NOMO-1 treated with dmso at 0.1 percent for 144 hours (cell line): ENCODE data around the gene F11.
"Not testable (repeated sequence)": the region's sequence is repeated elsewhere in the genome, so short reads cannot be mapped to it uniquely, and the experiment has no call there.

ENCODE experiments used
- DNase-seq: peaks from one replicate; lab custom pipeline; 2025; ENCODE audit not compliant: unreplicated experiment; lab: John Stamatoyannopoulos, UW

The F11 gene

DNA sequence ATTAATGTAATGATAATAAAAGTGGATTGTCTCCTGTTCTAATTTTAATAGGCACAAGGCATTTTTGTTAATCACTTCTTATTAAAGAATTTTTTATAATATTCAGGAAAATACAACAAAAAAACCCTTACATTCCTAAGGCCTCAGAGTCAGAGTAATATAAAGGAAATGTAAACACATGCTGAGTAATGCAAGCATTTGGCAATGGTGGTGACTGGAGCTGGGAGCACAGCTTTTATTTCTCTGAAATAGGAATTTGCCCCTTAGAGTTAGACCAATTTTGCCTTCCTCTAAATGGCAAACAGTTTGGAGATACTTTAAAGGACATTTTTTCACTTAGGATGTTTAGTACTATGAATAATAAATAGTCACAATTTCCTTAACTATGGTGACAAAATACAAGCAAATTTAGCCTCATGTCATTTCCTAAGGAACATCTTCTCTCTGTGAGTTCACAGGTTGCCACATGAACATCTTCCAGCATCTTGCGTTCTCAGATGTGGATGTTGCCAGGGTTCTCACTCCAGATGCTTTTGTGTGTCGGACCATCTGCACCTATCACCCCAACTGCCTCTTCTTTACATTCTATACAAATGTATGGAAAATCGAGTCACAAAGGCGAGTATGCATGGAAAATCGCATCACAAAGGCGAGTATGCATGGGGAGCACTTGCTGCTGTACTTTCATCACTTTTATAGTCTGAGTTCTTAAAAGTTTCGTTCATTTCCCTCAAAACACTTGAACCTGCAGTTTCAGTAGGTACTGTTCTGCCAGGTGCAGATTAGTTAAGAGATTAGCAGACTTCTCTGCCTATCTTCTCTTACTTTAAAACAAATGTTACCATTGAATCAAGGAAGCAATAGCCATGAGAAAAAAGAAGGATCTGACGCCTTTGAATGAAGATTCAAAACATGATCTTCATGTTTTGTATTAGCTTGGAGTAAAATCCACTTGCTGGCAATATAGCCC, 15.9 kb upstream of the F11 start:
- DNase-seq = no peak

DNA sequence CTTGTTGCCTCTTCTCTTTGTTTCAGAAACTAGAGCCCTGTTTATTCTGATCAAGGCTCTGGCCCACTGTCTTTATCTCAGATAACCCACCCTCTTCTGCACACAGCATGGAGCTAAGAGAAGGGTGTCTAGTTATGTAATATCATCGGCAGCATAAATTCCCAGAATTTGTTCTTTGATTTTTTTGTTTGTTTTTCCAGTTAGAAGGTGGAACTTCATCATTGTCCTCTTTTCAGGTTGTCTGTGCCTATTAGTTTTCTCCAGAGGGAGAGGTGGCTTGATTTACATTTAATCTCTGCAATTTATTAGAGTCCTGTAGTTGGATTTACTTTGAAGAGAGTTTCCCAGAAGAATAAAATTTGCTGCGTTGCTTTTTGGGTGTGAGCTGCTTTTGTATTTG, 15.2 kb upstream of the F11 start:
- DNase-seq = no peak

DNA sequence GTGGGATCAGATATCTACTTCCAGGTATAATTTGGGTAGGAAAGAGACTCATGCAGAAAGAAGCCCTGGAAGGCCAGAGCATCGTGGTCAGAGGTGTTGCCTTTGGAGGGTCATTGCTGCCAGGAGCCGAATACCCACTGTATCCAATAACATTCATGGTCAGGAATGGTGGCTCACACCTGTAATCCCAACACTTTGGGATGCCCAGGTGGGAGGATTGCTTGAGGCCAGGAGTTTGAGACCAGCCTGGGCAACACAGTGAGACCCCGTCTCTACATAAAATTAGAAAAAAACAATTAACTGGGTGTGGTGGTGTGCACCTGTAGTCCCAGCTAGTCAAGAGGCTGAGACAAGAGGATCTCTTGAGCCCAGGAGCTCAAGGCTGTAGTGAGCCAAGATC, 10.9 kb upstream of the F11 start:
- DNase-seq = no peak

DNA sequence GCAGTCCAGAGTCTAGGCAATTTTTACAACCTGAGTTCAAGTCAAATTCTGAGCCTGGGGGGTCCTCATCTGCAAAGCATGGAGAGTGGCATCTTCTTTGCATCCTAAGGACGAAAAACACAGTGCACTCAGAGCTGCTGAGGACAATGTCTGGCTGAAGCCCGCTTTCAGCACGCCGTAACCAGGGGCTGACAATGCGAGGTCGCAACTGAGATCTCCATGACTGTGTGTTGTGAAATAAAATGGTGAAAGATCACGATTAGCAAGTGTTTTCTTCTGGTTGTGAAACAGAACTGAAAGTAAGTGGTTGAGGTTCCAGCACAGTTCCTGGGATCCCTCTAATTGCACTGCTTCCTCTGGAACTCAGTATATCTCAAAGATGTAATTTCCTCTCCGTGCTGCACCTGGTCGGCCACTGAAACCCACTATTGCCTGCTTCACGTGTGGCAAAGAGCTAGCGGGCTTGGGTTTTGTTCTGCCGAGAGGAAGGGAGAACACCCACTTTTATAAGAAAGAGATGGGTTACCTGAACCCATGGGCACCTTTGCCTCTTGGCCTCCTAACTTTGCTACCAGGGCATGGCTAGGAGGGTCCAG, 7.7 kb upstream of the F11 start:
- DNase-seq = no peak

DNA sequence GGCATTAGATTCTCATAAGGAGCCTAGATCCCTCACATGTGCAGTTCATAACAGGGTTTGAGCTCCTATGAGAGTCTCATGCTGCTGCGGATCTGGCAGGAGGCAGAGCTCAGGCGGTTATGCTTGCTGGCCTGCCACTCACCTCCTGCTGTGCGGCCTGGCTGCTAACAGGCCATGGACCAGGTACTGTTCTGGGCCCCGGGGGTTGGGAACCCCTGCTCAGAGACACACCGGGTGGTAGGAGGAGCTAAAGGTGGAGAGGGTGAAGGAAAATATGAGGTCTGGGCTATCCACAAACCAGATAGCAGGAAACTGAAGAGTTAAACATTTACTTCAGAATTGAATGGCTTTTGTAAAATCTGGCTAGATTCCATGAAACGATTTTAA, 5.9 kb upstream of the F11 start:
- DNase-seq = no peak

DNA sequence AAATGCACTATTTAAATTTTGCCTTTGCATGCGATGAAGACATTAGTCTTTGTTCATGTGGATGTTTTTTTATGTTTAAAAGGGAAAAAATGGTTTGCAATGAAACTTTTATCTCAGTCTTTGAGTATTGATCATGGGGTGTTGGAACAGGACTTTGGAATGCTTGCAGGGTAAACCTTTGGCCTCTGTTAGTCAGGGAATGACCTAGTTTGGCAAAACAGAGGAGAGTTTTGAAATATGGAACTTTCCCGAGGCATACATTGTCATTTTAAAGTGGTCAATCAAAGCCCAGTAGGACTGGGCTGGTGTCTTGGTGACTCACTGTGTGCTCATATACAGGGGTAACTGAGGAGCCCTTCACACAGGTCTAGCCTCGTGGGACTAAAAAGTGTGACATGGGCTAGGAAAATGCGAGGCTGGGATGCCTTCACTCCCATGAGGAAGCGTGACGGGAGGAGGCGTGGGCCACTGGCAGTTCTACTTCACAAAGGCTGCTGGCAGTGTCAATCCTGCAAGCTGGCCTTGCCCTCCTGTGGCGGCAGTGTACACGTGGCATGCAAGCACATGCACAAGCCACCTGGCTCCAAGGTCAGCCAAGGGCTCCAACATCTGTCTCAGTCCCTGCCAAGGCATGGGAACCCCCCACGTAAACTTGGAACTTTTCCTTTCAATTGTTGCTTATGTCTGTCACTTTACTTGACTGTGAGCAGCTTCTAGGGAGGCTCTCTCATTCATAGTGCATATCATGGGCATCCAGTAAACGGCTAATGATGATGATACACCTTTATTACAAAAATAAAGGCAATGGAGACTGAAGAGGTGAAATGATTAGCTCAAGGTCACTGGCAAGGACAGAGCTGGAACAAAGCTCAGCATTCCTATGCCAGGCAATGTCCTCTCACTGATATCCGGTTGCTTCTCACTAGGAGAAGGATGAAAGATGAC, 5.2 kb upstream of the F11 start:
- DNase-seq = no peak

DNA sequence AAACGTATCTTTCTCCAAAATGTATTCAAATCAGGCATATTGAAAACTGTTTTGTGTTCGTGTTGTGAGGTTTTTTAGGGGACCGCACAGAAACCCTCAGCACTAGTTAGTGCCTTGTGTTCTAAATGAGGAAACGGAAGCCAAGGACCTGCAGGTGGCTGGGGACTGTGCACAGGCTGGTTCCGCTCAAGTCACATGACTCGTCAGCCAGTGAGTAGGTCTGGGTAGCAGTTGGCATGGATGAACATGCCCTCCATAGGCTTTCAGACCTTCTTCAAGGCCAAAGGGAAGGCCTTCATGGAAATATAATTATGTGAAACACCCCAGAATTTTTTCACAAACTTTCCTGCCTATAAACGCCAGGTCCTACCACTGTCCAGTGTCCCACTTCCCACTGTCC, 1.3 kb upstream of the F11 start:
- DNase-seq = no peak

DNA sequence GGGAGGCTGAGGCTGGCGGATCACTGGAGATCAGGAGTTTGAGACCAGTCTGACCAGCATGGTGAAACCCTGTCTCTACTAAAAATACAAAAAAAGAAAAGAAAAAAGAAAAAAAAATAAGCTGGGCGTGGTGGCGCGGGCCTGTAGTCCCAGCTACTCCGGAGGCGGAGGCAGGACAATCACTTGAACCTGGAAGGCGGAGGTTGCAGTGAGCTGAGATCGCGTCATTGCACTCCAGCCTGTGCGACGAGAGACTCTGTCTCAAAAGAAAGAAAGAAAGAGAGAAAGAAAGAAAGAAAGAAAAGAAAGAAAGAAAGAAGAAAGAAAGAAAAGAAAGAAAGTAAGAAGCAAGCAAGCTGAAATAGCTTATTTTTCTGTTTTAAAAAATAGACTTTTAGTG, 739 bp upstream of the F11 start:
- DNase-seq = not testable (repeated sequence)

DNA sequence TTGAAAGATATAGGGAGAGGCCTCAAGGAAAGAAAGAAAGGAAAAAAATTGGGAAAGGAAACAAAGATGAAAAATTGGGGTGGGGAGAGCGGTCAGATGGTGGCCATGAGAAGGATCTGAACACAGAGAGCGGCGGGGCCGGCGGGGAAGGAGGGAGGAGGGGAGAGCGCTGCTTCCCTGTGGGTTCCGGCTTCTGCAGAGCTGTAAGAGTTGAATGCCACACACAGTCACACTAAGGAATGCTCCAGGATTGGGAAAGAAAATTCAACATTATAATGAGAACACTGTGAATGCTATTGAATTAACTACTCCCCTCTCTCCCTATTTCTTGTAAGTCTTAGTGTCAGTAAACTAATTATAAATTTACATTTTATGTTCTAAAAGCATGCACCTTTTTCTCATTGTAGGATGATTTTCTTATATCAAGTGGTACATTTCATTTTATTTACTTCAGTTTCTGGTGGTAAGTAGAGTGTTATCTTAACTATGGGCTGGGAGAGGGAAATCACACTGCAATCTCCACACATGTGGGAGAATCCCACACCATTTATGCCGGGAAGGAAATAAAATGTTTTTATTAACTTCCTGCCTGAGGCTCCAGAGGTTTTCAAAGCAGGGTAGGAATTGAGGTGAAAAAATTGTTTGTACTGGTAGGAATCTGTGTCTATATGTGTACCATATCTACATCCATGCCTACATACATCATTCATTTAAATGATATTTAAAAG, 904 bp downstream of the F11 start:
- DNase-seq = no peak

DNA sequence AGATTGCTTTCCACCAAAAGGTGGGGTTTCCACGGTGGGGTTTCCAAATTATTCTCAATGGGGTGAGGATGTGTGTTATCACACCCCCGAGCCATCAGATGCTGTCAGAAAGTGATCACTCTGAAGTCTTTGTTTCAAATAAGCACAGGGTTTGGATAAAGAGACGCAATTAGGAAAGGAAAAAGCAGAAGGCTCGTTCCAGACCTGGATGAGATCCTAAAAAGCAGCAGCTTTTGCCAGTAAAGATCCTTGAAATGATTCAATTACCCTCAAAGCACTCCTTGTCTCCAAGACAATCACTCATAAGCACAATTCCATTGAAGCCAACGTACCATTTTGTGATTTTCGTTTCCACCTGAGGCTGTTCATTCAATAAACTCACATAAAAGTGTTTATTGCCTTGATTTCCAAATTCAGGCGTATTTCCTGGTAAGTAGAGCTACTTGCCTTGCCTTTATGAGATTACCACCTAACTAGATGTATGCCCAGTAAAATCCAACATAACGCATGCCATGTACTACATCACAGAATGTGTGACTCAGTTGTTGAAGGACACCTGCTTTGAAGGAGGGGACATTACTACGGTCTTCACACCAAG, 5.2 kb downstream of the F11 start:
- no peak for DNase-seq

DNA sequence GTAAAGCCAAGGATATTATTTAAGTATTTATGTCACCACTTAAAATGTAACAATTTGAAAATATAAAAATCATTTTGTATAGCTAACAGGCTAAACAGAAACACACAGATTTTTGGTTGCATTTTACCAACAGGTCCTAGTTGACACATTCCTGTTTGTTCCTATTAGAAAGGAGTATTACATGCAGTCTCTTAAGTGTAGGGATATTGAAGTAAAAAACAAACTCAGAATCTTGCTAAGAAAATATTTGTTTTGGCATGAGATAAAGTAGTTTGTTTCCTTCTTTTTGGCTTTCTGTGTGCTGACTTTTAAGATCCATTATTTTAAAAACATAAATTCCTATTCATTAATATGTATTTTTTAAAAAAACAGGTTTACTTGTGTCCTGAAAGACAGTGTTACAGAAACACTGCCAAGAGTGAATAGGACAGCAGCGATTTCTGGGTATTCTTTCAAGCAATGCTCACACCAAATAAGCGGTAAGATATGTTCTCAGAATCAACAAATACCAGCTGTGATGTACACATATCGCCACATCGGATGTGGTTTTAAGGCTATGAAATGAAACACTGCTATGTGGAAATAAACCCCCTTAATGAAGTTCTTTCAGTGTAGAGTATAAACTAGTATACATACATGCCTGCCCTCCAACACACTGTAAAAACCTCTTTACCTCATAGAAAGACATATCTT, 6.9 kb downstream of the F11 start:
- DNase-seq = no peak

DNA sequence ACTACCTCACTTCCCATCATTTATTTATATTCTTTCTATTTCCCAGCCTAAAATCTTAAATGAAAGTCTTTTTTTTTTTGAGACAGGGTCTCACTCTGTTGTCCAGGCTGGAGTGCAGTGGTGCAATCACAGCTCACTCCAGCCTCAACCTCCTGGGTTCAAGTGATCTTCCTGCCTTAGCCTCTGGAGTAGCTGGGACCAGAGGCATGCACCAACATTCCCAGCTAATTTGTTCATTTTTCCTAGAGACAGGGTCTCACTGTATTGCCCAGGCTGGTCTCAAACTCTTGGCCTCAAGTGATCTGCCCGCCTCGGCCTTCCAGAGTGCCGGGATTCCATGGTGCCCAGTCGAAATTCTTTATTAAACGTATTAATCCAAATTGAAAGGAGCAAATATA, 7.4 kb downstream of the F11 start:
- DNase-seq = not testable (repeated sequence)

DNA sequence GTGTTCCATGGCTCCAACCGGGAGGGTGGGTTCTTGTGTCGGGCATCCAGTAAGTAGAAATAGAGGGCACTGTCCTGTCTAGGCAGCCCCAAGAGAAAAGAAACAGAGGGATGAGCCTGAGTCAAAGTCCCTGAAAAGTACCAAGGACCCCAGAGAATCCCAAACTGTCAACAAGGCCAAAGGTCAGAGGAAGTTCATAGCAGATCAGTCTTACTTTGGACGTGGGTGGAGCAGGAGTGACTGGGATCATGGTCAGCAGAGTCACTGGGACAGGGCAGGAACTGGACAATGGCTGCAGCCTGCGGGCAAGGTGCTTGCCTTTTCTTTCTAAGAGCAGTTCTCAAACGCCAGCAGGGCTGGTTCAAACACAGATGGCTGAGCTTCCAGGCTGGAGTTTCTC, 17.3 kb downstream of the F11 start:
- no peak for DNase-seq

DNA sequence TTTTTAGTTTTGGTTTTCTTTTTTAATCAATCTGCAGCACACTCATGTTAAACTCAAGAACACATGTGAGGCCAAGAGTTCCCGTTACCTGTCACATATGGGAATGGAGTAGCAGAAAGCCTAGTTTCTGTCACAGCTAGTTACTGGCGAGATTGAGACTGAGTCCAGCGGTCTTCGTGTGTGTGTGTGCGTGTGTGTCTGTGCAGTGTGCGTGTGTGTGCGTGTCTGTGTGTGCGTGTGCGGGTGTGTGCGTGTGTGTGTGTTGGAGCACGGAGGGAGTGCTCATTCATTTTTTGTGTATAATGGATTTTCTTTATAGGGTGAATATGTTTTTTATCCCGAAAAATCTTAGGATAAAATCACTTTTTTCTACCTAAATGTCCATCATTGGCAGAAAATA, 19.2 kb downstream of the F11 start:
- DNase-seq = no peak

DNA sequence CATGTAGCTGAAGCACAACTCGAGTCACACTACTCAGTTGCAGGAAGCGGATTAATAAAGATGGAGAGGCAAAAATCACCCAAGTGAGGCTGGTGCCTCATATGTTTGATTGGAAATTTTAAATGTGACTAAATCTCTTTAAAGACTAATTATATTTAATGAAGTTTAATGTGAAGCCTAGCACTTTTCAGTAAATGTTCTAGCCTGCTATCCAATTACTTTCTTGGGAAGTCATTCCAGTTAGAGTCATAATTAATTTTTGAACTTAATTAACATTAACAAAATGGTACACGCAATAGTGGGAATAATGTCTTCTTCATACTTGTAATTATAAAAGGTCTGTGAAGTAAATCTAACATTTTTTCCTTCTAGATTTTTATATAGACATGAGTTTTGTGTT, 20.6 kb downstream of the F11 start:
- DNase-seq = no peak

DNA sequence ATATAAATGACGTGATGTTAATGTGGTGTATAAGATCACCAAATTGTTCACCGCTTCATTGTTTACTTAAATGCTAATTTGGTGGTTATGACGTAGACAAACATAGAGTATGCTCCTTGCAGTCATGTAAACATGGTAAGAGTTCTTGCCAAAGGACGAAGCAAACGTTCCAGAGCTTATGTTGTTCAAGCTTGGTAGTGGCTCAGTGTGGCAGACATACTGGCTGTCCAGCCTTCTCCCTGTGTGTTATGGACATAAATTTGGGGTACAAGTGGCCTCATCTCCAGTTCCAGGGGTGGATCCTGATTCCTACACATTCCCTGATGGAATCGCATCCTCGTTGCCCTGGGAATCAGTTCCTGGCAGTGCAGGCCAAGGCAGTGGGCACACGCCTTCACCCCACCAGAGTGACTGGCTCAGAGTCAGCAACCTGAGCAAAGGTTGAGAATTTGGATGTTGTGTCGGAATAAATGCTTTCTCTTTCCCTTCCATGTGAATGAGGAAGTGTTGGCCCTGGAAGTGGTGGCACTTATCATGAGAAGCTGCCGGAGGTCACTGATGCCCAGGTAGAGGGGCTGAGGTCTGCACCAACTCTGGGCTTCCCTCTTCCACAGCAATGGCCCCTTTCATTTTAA, 25.4 kb downstream of the F11 start:
- no peak for DNase-seq

DNA sequence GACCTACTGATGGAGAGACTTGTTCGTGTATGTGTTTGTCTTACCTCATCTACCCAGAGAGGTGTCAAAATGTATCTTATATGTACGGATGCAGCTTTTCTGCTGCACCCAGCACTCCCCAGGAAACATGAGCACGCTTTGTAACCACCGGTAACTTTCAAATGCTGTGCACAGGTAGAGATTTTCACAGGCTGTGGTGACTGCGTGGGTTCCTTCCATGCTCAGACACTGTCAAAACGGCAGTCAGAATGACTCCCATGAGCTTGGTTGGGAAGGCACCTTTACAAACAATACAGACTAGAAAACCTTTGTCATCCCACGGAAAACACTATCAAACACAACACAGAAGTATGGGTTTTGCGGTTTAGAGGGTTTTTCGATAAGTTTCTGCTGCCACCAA, 28.2 kb downstream of the F11 start:
- no peak for DNase-seq

DNA sequence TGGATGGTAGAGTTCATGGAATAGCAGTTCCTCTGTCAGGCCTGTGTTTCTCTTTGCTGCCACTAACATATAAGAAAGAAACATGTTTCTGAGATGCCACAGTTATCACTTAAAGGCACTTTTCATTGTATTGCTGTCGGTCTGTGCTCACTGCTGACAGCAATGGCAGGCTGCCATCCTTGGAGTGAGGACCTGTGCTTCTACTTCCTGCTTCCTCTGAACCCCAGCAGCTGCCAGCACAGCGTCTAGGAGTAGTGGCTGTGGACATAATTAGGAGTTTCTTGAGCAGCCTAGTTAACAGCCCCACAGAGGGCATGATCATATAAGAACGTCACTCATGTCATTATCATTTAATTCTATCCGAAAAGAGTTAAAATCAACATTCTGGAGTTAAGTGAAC, 30.5 kb downstream of the F11 start:
- DNase-seq = no peak

DNA sequence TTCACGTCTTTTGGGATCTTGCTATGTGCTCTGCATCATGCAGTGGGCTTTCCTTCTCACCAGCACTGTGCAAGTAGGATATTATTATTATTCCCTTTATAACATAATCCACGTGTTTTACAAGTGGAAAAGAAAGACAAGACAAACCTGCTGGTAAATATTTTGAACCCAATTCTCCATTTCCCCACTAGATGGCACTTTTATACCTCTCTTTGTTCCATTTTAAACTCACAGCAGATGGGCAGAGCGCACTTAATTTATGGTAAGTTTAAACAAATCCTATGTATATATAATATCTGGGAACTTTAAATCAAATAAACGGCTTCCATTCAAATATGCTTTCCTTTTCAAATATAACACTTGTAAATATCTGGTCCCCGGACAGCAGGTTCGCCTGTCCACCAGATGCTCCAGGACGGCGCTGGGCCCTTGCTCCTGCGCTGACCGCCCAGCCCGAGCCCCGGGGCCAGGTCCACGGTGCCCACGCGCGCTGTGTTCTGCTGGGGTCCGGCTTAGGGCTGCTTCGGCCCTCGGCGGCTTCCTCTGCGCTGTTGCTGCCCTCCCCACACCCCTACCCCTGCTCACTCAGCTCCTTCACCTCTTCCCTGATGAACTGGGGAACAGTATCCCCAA, 31.1 kb downstream of the F11 start:
- DNase-seq = no peak
